Occipital lobe (tissue), 2 donors: ENCODE measurements around the gene GPR157. TPM values are rescaled to one million over a fixed set of nuclear protein-coding genes. Genes with fewer than 3 reads are reported as not detected.
A peak's percentile ranks its signal among the peaks of the same experiment; 100 is the strongest.
"Not testable (repeated sequence)": the region's sequence is repeated elsewhere in the genome, so short reads cannot be mapped to it uniquely, and the experiment has no call there.

ENCODE experiments used
- DNase-seq: peaks from one replicate; lab custom pipeline; 2025; lab: John Stamatoyannopoulos, UW
- total RNA-seq: library from RNA; depleted of rRNA; stranded (reverse); fragments of >200 nt; gene quantifications from one replicate; pipeline ENCODE4 v1.2.3, GENCODE V29; 2014

GPR157 gene, protein sequence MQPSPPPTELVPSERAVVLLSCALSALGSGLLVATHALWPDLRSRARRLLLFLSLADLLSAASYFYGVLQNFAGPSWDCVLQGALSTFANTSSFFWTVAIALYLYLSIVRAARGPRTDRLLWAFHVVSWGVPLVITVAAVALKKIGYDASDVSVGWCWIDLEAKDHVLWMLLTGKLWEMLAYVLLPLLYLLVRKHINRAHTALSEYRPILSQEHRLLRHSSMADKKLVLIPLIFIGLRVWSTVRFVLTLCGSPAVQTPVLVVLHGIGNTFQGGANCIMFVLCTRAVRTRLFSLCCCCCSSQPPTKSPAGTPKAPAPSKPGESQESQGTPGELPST
- total RNA-seq, result 0.47 TPM

DNA sequence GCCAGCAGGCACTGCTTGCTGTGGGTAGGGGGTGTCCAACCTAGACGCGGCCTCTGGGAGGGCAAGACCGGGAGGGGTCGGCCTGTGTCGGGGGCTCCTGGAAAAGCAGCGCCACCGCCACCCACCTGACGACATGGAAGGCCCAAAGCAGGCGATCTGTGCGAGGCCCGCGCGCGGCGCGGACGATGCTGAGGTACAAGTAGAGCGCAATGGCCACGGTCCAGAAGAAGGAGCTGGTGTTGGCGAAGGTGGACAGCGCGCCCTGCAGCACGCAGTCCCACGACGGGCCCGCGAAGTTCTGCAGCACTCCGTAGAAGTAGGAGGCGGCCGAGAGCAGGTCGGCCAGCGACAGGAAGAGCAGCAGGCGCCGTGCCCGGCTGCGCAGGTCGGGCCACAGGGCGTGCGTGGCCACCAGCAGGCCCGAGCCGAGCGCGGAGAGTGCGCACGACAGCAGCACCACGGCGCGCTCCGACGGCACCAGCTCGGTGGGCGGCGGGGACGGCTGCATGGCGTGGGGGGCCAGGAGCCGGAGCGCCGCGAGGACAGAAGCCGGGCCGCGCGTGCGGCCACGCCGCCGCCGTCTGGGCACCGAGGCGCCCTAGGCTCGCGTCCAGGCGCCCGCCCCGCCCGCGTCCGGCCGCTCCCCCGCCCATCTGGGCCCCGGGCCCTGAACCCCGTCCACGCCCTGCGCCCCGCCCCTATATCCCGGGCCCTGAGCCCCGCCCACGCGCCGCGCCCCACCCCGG is at the start of gene GPR157:
Gene GPR157 (minus strand): TSS at position 583 of the 746 bp plus-strand sequence. CDS start 75 bp downstream, at position 508.
- peak; percentile 12 for DNase-seq

DNA sequence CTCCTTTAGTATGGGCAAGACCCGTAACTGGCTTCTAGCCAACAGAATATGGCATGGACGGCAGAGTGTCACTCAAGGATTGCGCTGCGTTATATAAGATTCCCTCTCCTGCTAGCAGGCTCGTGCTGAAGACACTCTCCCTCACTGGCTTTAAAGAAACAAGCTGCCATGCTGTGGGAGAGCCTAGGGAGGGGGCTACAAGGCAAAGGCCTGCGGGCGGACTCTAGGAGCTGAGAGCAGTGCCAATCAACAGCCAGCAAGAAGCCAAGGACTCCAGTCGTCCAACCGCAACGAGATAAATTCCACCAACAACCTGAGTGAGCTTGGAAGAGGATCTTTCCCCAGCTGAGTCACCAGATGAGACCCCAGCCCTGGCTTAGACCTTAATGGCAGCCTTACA is 45.9 kb upstream of the GPR157 start:
- DNase-seq, result no peak

DNA sequence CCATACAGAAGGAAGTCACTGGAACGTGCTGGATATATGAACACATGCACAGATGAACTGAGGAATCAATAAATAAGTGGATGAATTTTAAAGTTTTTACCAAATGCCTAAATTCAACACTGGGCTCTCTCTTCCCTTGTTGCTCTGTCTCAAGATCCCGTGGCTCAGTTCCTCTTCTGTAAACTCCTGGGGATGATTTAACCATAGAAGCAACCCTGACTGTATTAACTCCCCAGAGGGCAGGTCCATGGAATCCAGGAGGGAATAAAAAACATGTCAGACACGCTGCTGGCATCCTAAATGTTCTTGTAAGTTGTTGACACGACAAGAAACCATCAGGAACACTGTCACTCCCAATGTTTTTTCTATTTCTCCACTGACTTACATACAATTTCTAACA is 45.3 kb upstream of the GPR157 start:
- no peak for DNase-seq

DNA sequence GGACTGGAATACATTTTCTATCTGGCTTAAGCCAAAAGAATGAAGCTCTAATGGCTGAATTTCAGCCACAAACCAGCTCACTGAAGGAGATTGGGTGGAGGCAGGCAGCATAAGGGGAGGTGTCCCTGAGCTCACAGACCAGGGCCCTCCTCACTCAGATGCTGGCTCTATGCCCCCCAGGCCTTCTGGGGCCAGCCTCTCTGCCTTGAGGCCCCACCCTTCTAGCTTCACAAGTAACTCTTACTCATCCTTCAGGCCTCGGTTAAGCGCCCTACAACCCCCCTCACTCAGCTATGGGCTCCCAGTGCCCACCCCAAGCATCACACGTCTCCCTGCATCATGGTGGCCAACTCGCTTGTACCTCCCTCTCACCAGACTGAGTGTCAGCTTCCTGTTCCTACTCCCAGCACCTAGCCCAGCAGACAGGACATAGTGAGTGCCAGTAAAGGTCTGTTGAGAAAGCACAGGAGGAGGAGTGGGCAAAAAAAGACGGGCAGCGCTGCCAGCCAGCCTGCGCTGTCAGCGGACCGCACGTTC is 40.8 kb upstream of the GPR157 start:
- DNase-seq, result no peak

DNA sequence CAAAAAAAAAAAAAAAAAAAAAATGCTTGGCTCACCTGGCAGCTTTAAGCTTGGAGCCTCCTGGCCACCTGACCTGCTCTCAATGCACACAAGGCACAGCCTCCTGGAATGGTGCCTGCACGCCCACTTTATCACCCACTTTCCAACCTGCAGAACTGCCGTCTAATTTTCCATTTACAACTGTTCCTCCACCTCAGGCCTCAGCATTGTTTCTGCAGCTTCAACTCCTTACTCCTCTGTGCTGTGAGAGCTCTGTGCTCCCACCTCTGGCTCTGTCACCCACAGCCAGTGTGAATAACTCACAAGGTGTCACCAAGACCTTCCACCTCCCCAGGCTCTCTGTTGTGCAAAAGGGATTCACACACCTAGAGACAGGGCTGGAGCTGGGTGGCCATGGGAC is 38.7 kb upstream of the GPR157 start:
- DNase-seq, result no peak

DNA sequence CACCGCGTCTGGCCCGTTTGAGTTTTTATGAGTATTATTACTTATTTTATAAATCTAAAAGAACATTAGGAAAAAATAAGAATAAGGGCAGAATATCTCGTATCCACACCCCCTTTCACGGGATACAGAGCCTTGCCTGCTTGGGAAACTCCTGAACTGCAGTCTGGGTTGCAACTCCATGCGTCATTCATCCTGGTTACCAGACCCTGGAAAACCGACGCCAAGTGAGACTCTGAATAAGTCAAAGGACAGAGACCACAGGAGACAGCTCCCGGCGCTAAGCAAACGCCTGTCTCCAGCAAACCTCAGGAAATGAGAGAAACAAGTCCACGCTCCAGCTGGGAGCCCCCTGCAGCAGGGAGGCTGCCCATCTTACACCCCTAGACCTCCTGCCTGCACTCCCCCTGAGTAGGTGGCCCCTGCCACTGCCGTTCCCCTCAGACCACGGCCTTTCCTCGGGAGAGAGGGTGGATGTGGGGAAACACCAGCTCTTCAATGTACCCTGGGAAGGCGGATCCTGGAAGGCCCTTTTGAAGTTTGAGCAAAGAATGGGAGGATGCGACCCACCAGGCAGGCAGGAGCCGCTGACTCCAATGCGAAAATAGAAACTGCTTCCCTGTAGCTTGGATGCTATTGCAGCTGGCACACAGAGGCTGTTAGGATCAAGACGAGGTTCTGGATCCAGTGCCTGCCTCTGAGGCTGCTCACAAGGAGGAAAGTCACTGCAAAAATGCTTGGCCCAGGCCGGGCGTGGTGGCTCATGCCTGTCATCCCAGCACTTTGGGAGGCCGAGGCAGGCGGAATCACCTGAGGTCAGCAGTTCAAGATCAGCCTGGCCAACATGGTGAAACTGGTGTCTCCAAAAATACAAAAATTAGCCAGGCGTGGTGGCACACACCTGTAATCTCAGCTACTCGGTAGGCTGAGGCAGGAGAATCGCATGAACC is 37.7 kb upstream of the GPR157 start:
- no peak for DNase-seq

DNA sequence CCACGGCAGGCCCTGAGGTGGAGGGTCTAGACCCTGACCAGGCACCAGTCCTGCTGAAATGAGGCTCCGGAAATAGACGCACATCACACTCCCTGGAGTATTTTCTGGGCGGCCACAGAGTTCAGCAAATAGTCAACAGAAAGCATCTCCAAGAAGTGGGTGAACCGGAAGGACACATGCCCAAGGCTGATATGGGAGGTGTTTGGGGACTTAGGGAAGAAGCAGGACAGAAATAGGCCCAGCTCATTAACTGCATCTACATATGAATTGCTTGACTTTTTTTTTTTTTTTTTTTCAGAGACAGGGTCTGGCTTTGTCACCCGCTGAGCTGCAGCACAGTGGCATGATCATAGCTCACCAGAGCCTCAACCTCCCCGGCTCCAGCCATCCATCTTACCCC is 36.5 kb upstream of the GPR157 start:
- DNase-seq, result no peak

DNA sequence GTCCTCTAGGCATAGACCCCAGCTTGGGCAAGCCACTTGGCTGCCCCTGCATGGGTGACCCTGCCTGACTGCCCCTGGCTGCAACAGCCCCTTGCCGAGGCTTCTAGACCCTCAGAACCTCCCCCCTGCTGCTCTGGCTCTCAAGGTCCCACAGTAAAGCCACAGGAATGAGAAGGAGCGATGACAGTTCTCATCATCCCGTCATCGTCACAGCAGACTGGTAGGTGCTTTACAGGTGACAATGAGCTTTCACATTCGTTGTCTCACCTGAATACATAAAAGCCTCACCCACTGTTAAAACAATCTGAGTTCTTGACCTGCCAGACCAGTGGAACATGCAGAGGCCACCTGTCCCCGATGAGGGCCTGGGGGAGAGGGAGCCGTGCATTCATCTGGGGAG is 36.0 kb upstream of the GPR157 start:
- DNase-seq, result no peak

DNA sequence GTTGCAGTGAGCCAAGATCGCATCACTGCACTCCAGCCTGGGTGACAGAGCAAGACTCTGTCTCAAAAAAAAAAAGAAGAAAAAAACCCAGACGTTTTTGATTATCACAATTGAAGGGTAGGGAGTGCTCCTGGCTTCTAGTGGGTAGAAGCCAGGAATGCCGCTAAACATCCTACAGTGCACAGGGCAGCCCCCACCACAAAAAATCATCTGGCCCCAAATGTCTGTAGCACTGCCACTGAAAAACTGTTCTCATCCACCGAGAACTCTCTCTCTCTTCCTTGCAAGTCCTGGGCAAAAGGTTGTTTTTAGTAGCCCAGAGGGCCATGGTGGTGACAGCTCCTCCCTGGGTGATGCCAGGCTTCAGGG is 35.6 kb upstream of the GPR157 start:
- DNase-seq, result no peak

DNA sequence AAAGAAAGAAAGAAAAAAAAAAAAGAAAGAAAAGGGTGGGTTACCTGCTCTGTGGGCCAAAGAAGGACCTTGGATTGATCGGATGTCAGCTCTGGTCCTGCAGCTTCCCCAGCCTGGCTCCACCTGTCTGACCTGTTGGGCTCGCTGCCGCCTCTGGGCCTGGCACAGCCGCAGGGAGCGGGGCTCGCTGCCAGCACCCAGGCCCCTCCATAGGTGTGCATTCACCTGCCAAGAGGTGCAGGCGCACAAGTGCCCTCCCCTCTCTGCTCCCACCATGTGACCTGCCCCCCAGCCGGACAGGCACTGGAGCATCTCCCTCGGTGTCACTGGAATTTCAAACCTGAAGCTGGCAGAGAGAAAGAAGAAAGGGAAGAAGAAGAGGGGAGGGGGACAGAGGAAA is 33.1 kb upstream of the GPR157 start:
- DNase-seq, result no peak

DNA sequence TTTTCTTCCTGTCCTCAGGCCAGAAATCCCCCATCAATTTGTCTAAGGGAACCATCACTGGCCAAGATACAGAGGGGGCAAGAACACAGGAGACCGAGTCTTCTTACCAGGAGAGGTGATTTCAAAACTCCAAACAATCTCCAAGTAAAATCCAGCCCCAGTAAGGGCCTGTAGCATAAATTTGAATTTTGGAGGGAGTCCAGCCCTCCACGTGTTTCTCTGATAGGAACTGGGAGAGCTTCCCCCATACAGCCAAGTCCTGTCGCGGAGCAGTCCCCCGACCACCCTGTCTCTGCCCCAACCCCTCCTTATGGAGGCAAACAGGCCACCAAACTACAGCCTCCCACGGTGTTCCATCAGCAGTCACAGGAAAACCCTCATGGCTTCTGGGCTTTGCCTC is 32.4 kb upstream of the GPR157 start:
- DNase-seq, result no peak

DNA sequence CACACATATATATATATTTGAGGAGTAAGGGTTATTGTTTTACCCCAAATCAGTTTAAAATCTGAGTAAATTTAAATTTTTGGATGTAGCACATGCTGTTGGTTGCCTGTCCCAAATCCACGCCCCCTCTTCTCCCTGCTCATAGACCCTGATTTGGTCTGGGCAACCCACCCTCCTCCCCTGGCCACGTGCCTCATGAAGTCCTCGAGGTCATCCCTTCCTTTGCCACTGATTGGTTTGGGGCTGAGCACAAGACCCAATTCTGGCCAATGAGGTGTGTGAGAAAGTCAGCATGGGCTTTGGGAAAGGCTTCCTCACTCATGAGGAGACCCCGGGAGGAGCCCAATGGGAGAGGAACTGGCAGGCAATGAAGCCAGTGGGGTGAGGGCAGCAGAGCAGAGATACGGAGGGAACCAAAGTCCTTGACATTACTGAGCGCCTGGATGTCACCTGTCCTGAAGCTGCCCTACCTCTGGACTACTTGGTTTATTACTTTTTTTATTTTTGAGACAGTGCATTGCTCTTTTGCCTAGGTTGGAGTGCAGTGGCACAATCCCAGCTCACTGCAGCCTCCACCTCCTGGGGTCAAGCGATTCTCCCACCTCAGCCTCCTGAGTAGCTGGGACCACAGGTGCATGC is 31.3 kb upstream of the GPR157 start:
- DNase-seq, result no peak

DNA sequence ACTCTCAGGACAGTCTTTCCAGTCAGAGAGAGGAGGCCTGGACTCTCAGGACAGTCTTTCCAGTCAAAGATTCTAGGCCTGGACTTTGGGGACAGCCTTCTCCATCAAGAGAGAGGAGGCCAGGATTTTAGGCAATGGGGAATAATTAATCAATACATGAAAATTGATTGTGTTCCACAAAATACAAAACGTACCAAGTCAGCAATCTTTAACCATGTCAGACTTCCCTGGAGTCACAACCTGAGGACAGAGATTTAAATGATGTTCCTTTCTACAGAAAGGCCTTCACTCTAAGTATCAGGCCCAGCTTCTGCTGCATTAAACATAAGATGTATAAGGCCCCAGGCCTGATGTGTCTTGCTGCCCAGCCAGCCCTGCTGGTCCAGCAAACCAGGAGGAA is 27.0 kb upstream of the GPR157 start:
- DNase-seq, result no peak

DNA sequence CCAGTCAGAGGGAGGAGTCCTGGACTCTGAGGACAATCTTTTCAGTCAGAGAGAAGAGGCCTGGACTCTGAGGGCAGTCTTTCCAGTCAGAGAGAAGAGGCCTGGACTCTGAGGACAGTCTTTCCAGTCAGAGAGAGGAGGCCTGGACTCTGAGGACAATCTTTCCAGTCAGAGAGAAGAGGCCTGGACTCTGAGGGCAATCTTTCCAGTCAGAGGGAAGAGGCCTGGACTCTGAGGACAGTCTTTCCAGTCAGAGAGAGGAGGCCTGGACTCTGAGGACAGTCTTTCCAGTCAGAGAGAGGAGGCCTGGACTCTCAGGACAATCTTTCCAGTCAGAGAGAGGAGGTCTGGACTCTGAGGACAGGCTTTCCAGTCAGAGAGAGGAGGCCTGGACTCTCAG is 26.5 kb upstream of the GPR157 start:
- not testable (repeated sequence) for DNase-seq

DNA sequence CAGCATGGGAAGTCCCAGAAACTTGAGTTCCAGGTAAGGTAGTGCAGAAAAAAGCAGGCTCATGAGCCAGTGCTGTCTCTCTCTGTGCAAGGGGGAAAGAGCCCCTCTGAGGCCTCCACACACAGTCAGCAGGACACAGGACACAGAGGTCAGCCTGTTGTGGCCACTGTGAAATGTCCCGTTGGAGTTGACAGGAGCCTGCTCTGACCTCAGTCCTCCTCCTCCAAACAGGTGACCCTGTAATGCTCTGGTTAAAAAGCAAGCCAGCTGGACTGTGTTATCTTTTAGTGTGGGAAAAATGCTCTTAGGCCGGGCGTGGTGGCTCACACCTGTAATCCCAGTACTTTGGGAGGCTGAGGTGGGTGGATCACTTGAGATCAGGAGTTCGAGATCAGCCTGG is 24.2 kb upstream of the GPR157 start:
- DNase-seq, result no peak

DNA sequence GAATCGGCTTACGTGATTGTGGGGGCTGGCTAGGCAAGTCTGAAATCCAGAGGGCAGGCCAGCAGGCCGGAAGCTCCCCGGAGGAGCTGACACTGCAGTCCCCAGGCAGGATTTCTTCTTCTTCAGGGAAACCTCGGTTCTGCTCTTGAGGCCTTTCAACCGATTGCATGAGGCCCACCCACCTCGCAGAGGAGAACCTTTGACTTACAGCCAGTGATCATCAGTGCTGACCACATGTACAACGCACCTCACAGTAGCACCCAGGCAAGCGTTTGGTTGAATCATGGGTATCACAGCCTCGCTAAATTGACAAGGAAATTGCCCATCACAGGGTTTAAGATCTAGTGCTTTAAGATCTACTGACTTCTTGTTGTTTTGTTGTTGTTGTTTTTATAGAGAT is 23.6 kb upstream of the GPR157 start:
- no peak for DNase-seq

DNA sequence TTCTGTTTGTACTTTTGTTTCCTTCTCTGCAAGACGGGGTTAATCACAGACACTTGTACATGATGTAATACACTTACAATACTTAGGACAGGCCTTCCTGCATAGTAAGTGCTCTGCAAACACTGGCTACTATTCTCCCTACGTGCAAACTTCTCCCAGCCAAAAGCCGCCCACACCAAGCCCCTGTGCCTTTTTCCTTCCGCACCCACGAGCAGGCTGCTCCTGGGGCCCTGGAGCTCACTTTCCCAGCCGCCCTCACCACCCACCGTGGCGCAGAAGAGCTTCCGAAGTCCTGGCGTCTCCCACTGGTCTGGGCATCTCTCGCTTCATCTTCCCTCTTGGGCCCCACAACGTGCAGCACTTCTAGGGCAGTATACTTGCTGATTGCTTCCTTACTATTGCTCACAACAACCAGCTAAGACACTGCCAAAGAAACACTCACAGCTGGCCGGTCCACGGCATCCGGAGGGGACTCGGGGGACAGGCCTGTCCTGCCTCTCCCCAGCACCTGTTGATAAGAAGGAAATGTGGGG is 22.5 kb upstream of the GPR157 start:
- DNase-seq, result no peak

DNA sequence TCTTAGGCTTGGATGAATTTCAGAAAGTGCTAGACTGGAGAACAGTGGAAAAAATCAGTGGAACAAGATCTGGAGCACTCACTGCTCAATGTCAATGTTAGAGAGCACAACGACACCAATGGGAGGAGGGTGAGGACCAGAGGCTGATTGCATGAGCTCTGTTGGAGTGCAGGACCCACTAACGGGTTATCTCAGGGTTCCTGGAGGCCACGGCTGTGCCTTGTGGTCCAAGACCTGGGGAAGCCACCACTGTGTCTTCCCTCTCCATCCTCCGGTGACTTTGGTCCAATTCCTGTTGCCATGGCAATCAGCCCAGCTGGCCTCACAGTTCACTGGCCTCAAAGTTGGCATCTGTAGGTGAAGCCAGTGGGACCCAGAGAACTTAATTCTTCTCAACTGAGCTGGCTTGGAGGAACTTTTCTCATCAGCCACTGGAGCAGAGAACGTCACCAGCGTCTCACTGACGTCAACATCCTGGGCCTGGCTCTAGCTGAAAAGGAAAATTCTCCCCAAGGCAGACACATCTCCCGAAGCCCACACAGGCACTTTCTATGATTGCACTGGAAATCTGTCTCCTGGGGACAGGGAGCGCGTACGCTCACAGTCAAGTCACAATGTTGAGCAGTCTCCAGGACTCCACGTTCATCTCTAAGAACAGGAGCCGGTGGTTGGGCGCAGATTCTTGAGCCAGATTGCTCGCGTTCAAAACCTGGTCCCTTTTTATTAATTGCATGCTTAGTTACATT is 21.9 kb upstream of the GPR157 start:
- DNase-seq, result no peak

DNA sequence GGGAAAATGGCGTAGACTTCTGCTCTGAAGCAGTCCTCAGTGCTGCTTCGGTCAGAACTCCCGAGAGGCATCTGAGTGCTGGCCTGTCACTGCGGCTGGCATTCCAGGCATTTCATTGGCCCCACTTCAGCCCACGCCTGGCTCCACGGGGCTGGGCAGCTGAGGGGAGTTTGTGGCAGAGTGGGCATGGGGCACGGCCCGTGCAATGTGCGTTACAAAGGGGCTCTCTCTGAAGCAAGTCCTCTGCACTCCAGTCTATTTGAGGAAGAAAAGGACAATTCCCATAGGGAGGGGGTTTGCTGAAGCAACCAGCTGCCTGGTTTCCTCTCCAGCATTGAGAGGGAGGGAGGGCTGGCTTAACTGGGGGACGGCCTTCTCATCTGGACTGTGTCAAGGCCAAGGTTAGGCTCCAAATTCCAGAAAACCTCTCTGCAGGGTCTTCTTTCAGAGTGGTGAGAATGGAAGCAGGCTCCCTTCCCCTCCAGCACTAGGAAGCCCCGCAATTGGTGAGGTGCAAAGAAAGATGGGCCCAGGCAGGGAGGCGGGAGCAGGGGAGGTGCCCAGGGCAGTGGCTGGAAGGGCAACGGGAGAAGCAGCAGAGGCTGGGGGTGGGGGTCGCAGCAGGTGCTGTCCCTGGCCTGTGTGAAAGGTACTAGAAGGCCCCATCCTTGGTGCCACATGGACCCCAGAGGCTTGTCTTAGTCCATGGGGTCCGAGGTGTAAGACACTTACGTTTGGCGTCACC is 21.1 kb upstream of the GPR157 start:
- no peak for DNase-seq

DNA sequence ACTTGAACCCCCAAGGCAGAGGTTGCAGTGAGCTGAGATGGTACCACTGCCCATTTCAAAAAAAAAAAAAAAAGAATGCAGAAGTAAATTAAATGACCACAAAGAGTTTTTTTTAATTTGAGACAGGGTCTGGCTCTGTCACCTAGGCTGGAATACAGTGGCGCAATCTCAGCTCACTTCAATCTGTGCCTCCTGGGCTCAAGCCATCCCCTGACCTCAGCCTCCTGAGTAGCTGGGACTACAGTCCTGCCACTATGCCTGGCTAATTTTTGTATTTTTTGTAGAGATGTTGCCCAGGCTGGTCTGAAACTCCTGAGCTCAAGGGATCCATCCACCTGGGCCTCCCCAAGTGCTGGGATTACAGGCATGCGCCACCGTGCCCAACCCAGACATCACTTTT is 20.2 kb upstream of the GPR157 start:
- DNase-seq, result no peak
